ENCODE results near the gene SLC6A15.

Gene SLC6A15

DNA sequence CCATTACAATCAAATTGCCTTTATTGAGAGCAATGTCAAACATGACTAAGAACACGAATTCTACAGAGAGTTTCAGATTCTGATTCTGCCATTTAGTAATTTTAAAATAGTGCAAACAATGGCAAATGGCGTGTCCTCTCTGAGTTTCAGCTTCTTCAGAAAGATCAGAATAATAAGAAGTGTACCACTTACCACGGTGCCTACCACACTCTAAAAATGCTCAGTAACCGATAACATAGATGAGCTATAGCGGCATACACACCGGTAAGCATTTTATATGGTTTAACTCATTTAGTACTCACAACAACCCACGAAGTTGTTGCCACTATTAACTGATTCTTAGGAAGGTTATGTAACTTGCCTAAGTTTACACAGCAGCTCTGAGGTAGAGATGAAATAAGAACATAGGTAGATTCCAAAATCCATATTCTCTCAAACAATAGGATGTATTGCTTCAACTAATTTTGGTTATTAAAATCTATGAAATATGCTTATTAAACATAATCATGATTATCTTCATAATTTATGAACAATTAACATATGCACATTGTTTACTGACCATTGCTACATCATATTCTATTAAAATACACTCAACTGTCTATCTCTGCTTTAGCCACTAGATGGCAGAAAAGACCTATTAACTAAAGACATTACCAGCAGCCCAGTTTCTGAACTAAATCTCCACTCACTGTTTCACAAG, 38.3 kb downstream of the SLC6A15 start:
- peak; percentile 44 for DNase-seq

DNA sequence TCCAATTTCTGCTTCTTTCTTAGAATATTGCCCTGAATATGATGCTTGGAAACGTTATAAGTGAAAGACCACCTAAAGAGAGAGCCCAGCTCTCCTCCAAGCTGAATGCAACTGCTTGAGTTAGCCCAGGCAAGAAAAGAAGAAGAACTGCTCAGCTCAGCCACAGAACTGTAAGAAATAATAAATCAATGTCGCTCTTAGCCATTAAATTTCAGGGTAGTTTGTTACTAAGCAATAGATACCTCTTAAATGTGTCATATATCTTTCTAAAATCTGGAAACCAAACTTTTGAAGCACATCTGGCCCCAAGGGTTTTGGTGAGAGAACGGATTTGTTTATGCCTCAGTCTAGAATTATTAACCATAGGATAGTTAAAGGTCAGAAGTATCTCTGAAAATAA, 50.4 kb downstream of the SLC6A15 start:
- no peak for DNase-seq

DNA sequence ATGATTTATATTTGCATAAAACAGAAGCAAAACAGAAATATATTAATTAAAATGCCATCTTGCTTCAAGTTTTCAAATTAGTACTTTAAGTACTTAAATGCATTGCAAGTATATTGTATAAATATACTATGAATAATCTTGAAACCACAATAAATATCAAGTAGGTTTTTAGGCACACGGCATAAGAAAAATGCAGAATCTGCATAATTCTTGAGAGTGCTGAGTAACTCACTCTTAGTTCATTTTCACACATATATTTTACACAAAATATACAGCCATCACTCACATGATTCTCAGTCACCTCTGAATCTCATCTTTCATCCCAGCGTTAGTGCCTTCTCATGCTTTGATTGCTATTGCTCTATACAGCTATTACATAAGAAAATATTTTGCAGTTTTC, 51.9 kb downstream of the SLC6A15 start:
- DNase-seq, result no peak

DNA sequence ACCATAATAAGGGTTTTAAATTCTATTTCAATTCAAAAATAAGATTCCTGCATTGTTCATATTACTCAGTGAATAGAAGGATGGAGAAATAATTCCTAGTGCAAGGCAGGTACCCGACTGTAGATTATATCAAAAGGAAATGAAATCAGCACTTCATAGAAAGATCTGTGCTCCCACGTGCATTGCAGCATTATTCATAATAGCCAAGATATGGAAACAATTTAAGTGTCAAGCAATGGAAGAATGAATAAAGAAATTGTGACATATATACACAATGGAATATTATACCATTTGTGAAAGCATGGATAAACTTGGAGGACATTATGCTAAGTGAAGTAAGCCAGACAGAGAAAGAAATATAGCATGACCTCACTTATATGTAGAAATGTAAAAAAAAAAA, 53.8 kb downstream of the SLC6A15 start:
- DNase-seq, result no peak

DNA sequence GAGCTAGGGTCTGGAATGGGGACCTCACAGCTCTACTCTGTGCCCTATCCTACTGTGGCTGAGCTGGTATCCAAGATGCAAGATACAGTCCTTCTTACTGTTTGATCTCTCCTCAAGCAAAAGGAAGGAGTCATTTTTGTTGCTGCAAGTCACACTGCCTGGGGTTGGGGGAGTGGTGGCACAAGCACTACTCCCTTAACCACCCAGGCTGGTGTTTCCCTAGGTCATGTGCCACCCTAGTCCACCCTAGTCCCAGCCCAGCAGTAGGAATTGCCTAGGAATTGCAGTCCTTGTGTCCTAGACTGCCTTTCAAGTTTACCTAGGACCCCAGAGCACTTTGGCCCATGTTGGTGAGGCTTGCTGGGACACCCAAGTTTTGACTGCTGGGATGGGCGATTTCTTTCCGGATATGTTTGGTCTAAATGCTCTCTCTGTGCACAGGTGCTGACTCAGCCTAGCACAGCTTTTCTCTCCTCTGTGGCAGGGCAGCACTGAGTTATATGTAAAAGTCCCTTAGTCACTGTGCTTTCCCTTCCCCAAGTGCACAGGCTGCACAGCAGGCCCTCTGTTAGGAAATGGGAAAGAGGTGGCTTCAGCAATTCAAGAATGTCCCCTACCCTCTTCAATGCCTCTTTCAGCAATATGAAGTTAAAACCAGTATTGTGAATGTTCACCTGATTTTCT, 54.9 kb downstream of the SLC6A15 start:
- no peak for DNase-seq

DNA sequence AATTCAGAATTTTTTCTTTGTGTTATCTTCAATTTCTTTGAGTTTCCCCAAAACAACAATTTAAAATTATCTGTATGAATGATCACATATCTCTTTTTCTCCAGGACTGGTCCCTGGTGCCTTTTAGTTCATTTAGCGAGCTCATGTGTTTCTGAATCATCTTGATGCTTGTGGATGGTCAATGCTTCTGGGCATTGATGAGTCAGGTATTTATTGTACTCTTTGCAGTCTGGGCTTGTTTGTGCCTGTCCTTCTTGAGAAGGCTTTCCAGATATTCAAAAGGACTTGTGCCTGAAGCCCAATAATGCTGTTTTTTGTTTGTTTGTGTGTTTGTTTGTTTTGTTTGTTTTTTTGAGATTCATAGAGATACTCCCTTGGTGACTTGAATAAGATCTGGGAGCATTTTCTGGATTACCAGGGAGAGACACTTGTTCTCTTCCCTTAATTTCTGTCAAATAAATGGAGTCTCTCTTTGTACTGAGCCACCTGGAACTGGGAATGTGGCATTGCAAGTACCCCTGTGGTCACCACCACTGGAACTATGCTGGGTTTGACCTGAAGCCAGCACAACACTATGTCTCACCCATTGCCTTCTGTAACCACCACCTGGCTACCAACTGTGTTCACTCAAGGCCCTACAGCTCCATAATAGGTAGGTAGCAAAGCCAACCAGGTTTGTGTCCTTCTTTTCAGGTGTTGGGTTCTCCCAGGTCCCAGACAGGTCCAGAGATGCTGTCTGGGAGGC, 56.3 kb downstream of the SLC6A15 start:
- DNase-seq, result no peak

DNA sequence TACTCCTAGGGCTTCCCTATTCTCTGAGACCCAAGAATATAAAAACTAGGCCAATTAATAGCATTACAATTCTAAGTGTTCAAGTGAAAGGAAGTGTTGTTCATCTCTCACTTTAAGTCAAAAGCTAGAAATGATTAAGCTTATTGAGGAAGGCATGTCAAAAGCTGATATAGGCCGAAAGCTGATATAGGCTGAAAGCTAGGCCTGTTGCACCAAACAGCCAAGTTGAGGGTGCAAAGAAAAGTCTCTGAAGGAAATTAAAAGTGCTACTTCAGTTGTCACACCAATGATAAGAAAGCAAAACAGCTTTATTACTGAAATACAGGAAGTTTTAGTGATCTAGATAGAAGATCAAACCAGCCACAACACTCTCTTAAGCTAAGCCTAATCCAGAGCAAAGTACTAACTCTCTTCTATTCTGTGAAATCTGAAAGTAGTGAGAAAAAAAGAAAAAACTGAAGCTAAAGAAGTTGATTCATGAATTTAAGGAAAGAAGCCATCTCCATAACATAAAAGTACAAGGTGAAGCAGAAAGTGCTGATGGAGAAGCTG, 68.9 kb downstream of the SLC6A15 start:
- DNase-seq, result no peak

DNA sequence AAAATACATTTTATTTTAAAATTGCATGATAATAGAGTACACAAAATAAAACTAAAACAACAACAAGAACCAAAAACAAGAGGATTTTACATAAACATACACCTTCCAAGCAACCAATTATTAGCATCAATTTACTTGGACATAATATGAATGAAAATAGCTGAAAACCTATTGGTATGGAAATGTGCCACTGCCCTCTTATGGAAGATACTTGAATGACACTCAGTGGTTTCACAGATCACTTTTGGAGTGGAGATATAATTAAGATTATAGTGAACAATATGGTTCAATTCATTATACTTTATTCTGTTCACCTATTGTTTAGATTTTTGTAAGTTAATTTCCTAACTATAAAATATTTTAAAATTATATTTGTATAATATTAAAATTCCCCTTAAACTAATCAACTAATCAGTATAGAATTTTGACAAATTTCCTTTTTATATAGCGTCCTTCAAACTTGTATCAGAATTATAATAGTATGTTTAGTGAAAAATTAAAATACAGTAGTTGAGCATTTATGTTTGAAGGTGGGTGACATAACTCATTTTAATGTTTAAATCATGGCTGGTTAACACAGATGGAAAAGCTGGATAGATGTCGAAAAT, 70.1 kb downstream of the SLC6A15 start:
- peak; percentile 48 for DNase-seq

DNA sequence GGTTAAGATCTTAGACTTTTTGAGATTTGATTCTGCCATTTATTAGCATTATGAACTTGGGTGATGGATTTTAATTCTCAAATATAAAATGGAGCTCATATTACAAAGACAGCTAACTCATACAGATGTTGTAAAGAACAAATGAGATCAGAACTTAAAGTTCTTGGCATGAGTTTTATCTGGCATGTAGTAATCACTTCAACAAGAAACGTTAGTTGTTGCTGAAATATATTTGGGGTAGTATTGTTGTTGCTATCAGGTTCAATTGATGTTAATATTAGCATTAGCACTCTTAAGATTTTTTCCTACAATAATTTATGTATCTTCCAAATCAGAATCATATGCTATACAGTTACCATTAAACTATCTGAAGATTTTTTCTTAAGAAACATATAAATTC, 71.0 kb downstream of the SLC6A15 start:
- no peak for DNase-seq

DNA sequence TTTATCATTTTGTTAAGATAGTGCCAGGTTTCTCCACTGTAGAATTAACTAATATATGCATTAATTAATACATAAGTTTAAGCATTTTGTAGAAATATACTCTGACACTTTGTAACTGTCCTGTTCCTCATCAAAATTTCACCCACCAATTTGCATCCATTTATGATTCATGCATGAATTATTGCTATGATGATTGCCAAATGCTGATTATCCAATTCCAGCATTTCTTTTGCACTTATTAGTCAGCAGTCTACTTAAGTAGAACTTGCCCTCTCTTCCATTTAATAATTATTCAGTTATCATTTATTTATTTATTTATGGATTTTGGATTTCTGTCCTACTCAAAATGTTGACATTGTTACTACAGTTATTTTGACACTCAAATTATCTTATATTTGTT, 72.2 kb downstream of the SLC6A15 start:
- no peak for DNase-seq

DNA sequence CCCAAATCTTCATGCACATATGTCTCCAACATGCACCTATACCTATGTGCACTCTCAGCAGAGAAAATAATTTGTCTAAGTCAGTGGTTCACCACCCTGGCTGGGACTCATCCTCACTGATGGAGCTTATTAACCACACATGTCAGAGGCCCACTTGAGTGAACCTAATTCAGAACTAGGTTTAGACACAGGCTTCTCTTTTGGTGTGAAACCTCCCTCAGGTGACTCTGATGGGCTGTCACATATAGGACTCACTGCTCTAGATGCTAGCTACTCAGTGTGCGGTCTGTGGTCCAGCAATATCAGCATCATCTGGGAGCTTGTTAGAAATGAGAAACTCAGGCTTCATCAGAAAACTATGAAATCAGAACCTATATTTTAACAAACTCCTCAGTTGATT, 85.7 kb downstream of the SLC6A15 start:
- DNase-seq, result no peak

DNA sequence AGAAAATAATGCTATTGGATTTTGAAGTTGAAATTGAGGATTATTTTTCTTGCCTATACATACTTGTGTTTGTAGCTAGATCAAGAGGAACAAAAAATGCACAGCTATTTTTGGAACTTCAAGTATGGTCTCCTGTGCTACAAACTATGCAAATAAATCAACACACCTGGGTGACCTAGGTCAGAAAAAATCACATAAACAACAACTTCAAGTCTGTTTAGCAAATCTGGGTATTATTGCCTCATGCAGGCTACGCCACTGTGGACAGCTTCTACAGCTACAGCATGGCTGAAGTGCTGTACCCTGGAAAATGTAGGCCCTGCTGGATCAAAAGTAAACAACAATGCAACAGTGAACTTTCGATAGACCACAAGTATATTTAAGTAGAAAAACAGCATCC, 87.5 kb downstream of the SLC6A15 start:
- no peak for DNase-seq

DNA sequence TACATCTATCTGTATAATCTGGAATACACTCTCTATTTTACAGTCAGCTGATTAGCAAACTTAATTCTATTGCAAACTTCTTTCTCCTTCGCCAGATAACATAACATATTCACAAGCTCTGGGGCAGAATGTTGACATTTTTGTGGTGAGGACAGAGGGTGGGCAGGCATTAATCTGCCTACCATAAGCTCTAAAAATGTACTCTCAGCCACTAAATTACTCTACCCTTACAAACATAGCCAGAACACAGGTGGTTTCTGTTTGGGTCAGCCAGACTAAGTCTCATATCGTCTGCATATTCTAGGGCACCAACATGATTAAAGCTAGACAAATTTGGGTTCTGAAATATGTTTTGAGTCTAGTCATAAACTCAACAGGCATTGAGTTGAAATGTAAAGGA, 90.1 kb downstream of the SLC6A15 start:
- no peak for DNase-seq

DNA sequence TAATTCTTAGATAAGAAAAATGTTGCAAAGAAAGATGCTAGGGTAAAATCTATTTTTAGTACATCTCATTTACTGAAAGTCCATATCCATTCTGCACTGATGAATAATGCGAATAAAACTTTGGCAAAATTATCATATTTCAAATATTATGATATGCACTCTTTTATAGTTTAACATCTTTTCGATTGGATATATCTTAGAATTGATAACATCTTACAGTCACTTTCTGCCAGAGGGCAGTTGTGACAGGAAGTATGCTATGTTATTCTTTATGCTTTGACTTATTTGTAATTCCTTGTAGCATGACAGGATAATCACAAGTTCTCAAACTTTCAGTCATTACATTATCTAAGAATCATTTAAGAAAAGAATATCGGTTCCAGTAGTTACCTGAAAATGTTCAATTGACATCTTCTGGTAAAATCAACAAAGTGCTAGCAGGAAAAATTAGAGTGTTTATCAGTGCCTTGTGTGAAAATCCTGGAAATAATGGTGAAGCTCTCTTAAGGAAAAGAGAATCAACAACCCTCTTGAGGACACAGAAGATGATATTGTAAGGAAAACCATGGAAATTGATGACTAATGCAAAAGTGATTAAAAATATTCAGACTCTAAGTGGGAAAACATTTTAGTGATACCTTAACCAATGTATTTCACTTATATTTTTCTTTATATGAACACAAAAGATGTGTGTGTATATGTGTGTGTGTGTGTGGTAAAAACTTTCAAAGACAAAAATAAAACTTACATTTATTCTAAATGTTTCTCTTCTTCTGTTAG, 95.5 kb downstream of the SLC6A15 start:
- DNase-seq, result no peak

DNA sequence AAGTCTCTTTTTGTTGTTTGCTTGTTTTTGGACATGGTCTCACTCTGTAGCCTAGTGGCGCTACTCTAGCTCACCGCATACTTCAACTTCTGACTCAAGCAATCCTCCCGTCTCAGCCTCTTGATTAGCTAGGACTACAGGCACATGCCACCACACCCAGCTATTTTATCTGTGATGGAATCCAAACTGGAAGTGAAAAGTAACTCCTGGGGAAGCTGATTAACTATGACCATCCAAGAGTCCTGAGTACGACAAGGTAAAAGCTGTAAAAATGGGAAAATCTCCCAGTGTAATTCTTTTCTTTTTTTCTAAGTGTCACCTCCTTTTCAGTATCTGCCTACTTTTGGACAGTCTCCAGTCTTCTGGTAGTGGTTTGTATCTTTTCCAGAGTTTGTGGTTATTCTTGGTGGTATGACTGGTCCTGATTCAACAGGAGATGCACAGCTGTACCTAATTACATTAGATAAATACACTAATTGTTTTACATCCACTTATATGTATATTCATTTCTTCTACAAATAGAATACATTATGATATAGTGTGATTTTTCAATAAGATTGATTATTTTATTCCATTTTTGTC, 97.8 kb downstream of the SLC6A15 start:
- DNase-seq, result no peak

DNA sequence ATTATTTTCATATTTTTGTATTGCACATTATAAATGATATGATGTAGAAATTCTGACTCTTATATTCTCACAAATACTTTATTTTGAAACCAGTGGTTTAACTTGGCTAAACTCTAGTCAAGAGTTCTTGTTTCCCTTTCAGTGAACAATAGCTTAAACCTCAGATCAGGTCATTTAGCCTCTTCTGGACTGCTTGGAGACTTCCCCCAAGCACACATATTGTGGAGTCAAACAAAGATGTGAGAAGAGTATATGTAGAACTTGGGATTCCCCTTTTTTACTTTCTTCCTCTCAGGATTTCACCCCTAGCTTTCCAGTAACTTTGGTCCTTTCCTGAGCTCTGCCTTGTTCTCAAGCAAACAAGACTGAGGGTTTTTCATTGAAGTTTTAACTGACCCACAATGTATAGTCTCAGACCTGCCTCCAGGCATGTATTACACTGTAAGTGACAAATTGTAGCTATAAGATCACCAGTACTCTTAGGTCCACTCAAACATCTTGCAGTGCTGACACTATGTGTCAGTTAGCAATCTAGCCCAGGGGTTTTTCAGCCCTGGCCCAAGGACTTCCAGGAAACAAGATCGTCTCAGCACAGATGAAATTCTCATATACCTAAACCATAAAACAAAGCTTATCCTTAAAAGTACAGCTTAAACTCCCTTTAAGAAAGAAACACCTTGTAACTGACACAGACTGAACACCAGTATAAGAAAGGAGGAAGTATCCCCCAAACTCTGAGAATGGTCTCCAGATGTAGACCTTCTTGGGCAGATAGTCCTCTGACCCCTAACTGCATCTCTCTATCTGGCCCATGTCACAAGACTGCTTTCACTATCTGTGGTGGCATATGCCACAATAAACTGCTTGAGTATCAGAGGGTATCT, 98.6 kb downstream of the SLC6A15 start:
- DNase-seq, result no peak

DNA sequence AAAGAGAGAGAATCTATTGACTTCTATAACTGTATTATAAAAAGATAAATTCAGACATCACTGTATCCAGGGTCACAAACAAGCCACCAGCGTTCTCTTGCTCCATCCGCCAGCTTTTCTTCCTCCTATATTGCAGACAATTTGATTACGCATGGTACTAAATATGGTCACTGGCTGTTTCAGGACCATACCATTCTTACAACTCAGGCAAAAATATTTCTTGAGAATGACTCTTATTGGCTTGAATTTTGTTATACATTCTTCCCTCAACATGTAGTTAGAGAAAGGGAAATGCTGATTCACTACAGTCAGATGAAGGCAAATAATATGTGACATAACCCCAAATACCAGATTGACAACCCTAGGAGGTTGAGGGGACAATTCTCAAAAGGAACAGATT, 101.3 kb downstream of the SLC6A15 start:
- no peak for DNase-seq

DNA sequence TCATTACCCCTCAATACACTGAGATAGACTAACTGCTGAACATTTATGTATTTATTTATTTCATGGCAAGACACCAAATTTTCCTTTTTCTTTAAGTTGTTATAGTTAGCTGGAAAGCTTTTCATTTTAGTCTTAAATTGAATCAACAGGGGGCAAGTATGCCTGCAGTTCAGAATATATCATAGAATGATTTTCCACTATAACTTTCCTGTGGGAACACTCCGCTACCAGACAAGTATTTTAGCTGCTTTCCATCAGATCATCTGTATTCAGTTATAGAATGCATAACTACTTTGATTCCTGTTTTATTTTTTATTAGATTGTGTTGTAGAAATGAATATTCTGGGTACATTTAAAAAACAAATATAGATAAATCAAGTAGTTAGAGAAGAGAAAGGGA, 102.0 kb downstream of the SLC6A15 start:
- no peak for DNase-seq
